ENCODE measurements around the gene NFKBIE. TPM values are rescaled to one million over a fixed set of nuclear protein-coding genes. Genes with fewer than 3 reads are reported as not detected.
A peak's percentile ranks its signal among the peaks of the same experiment; 100 is the strongest.

Gene NFKBIE
- total and polyA plus RNA-seq, 2 donors (not counting 1 experiment from before 2014, with no cell fraction given): 46.5 to 90.0 TPM

DNA sequence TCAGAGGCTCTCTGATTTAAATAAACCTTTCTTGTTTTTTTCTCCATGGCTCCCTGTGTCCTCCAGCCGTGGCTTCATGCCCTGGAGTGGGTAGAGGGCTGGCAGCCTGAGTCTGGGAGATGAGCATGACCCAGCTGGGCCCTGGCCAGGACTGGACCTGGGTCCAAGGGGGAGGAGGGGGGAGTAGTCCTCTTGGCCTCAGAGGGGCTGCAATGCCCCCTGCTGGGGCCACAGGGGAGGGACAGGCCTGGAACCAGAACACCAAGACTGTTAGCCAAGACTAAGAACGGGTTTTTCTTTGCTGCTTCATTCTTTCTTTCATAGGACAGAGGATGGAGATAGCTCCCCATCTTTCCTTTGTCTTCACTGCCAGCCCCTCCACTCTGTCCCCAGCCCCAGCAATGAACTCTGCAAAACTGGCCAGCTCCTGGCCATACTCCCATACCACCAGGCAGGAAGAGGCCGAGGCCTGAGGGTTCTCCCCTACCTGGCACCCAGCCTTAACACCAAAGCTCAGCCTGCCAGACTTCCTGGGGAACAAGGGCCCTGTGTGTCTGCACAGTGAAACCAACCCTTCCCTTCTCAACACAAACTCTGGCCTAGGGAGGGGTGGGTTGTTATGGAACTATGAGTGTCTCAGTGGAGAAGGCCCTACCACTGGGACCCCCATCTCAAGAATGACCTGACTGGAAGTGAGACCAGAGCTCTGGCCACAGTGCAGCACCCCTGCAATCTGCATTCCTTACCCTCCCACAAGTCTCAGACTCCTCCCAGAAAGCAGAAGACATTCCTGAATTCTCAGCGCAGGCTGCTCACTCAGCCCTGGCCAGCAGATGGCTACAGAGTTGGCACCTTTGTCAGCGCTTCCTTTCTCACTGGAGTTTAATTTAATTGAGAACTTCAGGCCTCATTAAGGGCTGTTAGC, 31.0 kb downstream of the NFKBIE start:
- no peaks in the 10 kb centered on the region for H3K27me3 ChIP-seq (replicated peaks in 1 of 4; ENCODE audit: control extremely low read depth in 1 of 4, control insufficient read depth in 3 of 4, insufficient read depth in 4 of 4, low read length in 3 of 4)
- H4K20me1 ChIP-seq (ENCODE audit: control insufficient read depth, insufficient read depth, low read length, poor library complexity, severe bottlenecking): no peaks in the 10 kb centered on the region
- ChIA-PET POLR2A (interaction anchor here (1.0 kb wide), 1 partner anchor 13 kb away, joined by 4 read pairs; the partner anchor contains the start of gene HSP90AB1), CTCF (interaction anchor here (0.6 to 4.5 kb wide), 12 partner anchors 8 to 136 kb away, joined by 3 to 37 read pairs (median 7); partner anchors contain the start of genes HSP90AB1 and SLC29A1)
- H3K4me3 Mint-ChIP-seq: no peak overlapping the region
- no peaks in the 10 kb centered on the region for H3K9me3 Mint-ChIP-seq (ENCODE audit: insufficient read depth)
- H3K79me2 ChIP-seq (ENCODE audit: control insufficient read depth, insufficient read depth, low read length): no peaks in the 10 kb centered on the region
- H3K27me3 Mint-ChIP-seq: no peaks in the 10 kb centered on the region
- H3K27ac Mint-ChIP-seq: no peak overlapping the region
- DNase-seq: peak; percentile 32
- intact Hi-C loops (cut with micrococcal nuclease): loop anchor here (1.0 kb wide), 1 partner anchor 62 kb away; no protein-coding TSS in a partner anchor
- TF ChIP-seq EZH2 (IDR thresholded peaks at IDR 0.05; ENCODE audit: borderline replicate concordance, insufficient read depth, low read depth, low read length, poor library complexity, severe bottlenecking): no peak
- TF ChIP-seq, protein P1, sequence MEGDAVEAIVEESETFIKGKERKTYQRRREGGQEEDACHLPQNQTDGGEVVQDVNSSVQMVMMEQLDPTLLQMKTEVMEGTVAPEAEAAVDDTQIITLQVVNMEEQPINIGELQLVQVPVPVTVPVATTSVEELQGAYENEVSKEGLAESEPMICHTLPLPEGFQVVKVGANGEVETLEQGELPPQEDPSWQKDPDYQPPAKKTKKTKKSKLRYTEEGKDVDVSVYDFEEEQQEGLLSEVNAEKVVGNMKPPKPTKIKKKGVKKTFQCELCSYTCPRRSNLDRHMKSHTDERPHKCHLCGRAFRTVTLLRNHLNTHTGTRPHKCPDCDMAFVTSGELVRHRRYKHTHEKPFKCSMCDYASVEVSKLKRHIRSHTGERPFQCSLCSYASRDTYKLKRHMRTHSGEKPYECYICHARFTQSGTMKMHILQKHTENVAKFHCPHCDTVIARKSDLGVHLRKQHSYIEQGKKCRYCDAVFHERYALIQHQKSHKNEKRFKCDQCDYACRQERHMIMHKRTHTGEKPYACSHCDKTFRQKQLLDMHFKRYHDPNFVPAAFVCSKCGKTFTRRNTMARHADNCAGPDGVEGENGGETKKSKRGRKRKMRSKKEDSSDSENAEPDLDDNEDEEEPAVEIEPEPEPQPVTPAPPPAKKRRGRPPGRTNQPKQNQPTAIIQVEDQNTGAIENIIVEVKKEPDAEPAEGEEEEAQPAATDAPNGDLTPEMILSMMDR (IDR thresholded peaks at IDR 0.05): peak; percentile 41
- H3K9me3 ChIP-seq (ENCODE audit: control extremely low read depth in 1 of 3, control insufficient read depth in 2 of 3, insufficient read depth in 1 of 3, low read length in 2 of 3): no peaks in the 10 kb centered on the region
- 85% methylated on average over 4 of the region's 5 CpGs for WGBS (ENCODE audit: insufficient coverage)
- H3K4me1 Mint-ChIP-seq: peaks cover 15% of the 10 kb centered on the region
- no peak overlapping the region for H3K4me3 ChIP-seq (ENCODE audit: control extremely low read depth in 1 of 5, extremely low read depth in 1 of 5, insufficient read depth in 1 of 5, low read depth in 2 of 5, low read length in 4 of 5)
- H3K27ac ChIP-seq (ENCODE audit: low read length in 2 of 2): no peak overlapping the region
- no peak overlapping the region for H3K4me2 ChIP-seq (replicated peaks; ENCODE audit: low read depth, low read length, poor library complexity, severe bottlenecking)
- H3K9ac ChIP-seq (ENCODE audit: low read length): no peak overlapping the region
- no peaks in the 10 kb centered on the region for H3K36me3 ChIP-seq (replicated peaks in 1 of 2; ENCODE audit: control extremely low read depth in 1 of 2, control insufficient read depth in 1 of 2, extremely low read depth in 1 of 2, insufficient read depth in 2 of 2, low read length in 1 of 2)
- peaks cover 6 to 14% of the 10 kb centered on the region in 2 donors for H3K4me1 ChIP-seq (ENCODE audit: control insufficient read depth in 2 of 2, insufficient read depth in 2 of 2, low read length in 2 of 2)
- no peak overlapping the region for H2AFZ ChIP-seq (ENCODE audit: insufficient read depth, low read depth, low read length, poor library complexity, severe bottlenecking)
- no peak for ATAC-seq (ENCODE audit: low read depth)
